Small intestine (tissue), 16 donors: Measurements from ENCODE around the gene DLX3. TPM values are rescaled to one million over a fixed set of nuclear protein-coding genes. Genes with fewer than 3 reads are reported as not detected.
A peak's percentile ranks its signal among the peaks of the same experiment; 100 is the strongest.
"Not testable (repeated sequence)": the region's sequence is repeated elsewhere in the genome, so short reads cannot be mapped to it uniquely, and the experiment has no call there.

Experiments used
- DNase-seq, 2 donors: peaks; one replicate each; pipeline versions ENCODE4 v3.0.0 to v3.0.0-alpha.2; 2013
- FAIRE-seq: peaks from 2 replicates; lab custom pipeline; 2012; peaks lifted over from hg19 to GRCh38; lab: Jason Lieb, UNC
- H3K27ac ChIP-seq, 3 donors: one replicate each; pipeline ENCODE4 v1.5.1; 2013; ENCODE audit warnings: low read length in 2 of 3, mild to moderate bottlenecking in 2 of 3, control low read depth in 1 of 3, inconsistent platforms in 1 of 3, low read depth in 1 of 3, moderate library complexity in 1 of 3
- H3K27me3 ChIP-seq, 3 donors: one replicate each; pipeline ENCODE4 v1.6.1; 2013; ENCODE audit warnings: low read length in 3 of 3, inconsistent platforms in 1 of 3; ENCODE audit not compliant: control insufficient read depth in 3 of 3, insufficient read depth in 3 of 3
- H3K36me3 ChIP-seq, 3 donors: one replicate each; pipeline ENCODE4 v1.6.1; 2013; ENCODE audit warnings: low read length in 3 of 3, inconsistent platforms in 1 of 3, low read depth in 1 of 3, mild to moderate bottlenecking in 1 of 3, moderate library complexity in 1 of 3; ENCODE audit not compliant: control insufficient read depth in 3 of 3, insufficient read depth in 2 of 3
- H3K4me1 ChIP-seq, 3 donors: one replicate each; pipeline ENCODE4 v1.6.1; 2013; ENCODE audit warnings: low read length in 2 of 3, inconsistent platforms in 1 of 3, low read depth in 1 of 3, mild to moderate bottlenecking in 1 of 3, moderate library complexity in 1 of 3; ENCODE audit not compliant: control insufficient read depth in 3 of 3, insufficient read depth in 2 of 3
- H3K4me3 ChIP-seq, 3 donors: one replicate each; pipeline ENCODE4 v1.5.1; 2013; ENCODE audit warnings: low read length in 3 of 3, control low read depth in 1 of 3, inconsistent platforms in 1 of 3, low read depth in 1 of 3, mild to moderate bottlenecking in 1 of 3, moderate library complexity in 1 of 3
- H3K9me3 ChIP-seq, 2 donors: one replicate each; pipeline ENCODE4 v1.6.1; 2013; ENCODE audit warnings: low read depth in 1 of 2, low read length in 1 of 2; ENCODE audit not compliant: control insufficient read depth in 2 of 2, insufficient read depth in 1 of 2
- WGBS, 3 donors: extraction: QIAGEN DNeasy Blood & Tissue Kit; methylation state at CpG; one replicate each; pipeline ENCODE4 v1.1.7; 2013; 5-methylcytosine and 5-hydroxymethylcytosine counted together
- long read RNA-seq, 10 donors: transcript quantifications; one replicate each; lab custom pipeline, GENCODE V29; 2026
- polyA plus RNA-seq, 4 donors: library from polyadenylated mRNA; stranded (reverse) in 3 of 4; unstranded in 1 of 4; fragments of 200-250 nt in 3 of 4; fragments of 120-200 nt in 1 of 4; gene quantifications; one replicate each; pipeline versions ENCODE4 v1.2.1 to v1.2.3, GENCODE V29; 2013
- donor health status: healthy with polysubstance abuse.
- donor health status: control.
- donor health status: control.
- donor health status: Bipolar disorder and iron deficiency.
- donor health status: healthy.

The DLX3 gene
- 1 to 10 TPM in 1 of 4 donors, under 1 TPM in 1, not detected in 2; 0.06 to 1.4 TPM for polyA plus RNA-seq
- long read RNA-seq, donor 1 = 0 reads
- long read RNA-seq, donor 2 = 0 reads
- long read RNA-seq, donor 3 = 0 reads
- long read RNA-seq, donor 4 = 0 reads
- long read RNA-seq, donor 5, partial matches to known transcripts = 0 of 1 reads
- long read RNA-seq, donor 5, other reads (novel, unspliced or antisense) = 0 of 1 reads
- long read RNA-seq, donor 6, partial matches to known transcripts = 0 of 1 reads
- long read RNA-seq, donor 6, other reads (novel, unspliced or antisense) = 0 of 1 reads
- long read RNA-seq, donor 7 = 0 reads
- long read RNA-seq, donor 8, partial matches to known transcripts = 0 of 1 reads
- long read RNA-seq, donor 8, other reads (novel, unspliced or antisense) = 0 of 1 reads
- long read RNA-seq, donor 9 = 0 reads
- long read RNA-seq, donor 10, partial matches to known transcripts = 0 of 2 reads
- long read RNA-seq, donor 10, other reads (novel, unspliced or antisense) = 0 of 2 reads

DNA sequence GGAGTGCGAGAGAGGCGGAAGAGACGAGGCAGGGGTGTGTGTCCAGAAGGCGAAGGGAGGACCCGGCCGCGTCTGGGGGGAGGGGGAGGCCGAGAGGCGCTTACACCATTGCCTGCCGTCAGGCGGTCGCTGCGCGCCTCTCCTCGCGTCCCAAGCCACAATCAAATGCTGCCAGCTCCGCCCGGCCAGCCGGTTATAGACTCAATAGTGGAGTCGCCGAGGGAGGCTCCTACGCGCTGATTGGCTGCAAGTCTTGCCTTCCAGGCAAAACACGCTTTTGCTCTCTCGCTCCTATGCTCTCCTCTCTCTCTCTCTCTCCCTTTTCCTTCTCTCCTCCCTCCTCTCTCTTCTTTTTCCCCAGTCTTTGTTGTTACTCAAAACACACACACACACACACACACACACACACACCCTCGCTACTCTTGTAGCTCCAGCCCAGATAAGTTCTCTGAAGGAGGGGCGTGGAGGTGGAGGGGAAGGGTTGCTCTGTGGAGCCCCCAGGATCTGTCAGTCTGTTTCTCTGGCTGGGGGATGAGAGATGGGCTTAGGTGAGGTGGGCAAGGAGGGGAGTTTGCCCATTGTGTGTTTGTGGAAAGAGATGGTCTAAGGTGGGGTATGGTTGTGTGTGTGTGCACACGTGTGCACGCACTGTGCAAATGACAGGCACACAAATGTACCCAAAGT, at the start of gene DLX3:
Gene DLX3, minus strand, starts transcription at position 170 of the 684 bp plus-strand sequence. CDS start 226 bp downstream, outside the sequence.
- peak; percentile 51 to 72 for DNase-seq
- Histone ChIP-seq H3K36me3 (no peaks in the 10 kb centered on the region), H3K4me3 (no peak within 1 kb of the TSS), H3K9me3 (no peaks in the 10 kb centered on the region), H3K27ac (no peak within 1 kb of the TSS), H3K27me3 (peaks cover 10 to 85% (median 58%) of the 10 kb centered on the region in 3 donors), H3K4me1 (peaks cover 2 to 10% (median 3%) of the 10 kb centered on the region in 3 donors)
- WGBS, 3 donors = 3 to 7% (median 4%) methylated on average over 24 to 29 of the region's 29 CpGs
- no peak for FAIRE-seq

DNA sequence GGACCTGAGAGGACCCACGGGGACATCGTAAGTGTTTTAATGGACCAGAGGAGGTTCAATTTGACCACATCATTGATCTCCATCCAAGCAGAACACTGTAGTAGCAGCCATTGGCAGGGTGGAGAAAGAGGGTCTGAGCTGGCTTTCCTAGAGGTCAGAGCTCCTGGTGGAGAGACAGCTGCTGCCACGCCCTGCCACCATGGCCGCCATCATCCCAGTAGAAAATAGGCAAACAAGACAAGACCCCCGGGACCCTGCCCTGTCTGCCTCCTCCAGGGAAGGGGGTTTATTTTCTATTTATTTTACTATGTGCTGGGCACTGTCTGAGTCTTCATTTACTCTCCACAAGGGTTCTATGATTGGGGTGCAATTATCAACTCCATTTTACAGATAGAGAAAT, 49.5 kb upstream of the DLX3 start:
- no peak overlapping the region for H3K4me3 ChIP-seq
- H3K27me3 ChIP-seq = no peaks in the 10 kb centered on the region
- 90 to 94% (median 92%) methylated on average over 5 of the region's 5 CpGs for WGBS, 3 donors
- FAIRE-seq (no peak), DNase-seq (no peak)
- no peaks in the 10 kb centered on the region for H3K9me3 ChIP-seq
- peaks cover 0 to 5% (median 0%) of the 10 kb centered on the region in 3 donors for H3K4me1 ChIP-seq
- H3K27ac ChIP-seq = no peak overlapping the region
- no peaks in the 10 kb centered on the region for H3K36me3 ChIP-seq

DNA sequence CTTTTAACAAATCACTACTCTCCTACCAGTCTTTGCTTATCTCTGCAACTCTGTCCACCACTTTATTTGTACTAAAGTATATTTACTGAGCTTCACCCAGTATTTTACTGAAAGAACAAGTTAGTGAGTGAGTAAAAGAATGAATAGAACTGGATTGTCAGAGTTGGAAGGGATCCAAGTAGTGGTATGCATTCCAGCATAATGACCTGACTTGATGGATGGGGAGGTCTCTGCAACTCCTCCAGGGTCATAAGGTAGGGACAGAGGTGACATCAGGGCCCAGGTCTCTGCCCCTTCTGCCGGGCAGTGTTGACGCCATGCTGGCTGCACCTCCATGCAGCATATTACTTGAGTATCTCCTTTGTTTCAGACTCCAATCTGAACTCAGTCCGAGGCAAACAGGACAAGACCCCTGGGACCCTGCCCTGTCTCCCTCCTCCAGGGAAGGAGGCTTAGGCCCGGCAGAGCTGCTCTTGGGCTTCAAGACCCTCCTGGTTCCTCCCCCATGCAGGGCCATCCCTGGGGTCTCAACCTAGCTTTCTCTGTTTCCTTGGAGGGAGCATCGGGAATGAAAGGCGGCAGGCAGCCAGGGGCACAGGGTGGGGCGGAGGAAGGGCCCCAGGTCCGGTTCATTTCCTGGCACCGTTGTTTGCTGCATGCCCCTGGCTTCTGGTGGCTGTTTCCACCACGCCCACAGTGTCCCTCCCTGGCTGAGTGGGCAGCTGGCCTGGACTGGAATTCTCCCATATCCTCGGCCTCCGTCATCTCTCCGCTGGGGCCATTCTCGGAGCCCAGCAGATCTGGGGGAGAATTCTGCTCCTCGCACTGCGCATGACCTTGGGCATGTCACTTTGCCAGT, 48.5 kb upstream of the DLX3 start:
- Histone ChIP-seq H3K27me3 (no peaks in the 10 kb centered on the region), H3K36me3 (no peaks in the 10 kb centered on the region), H3K4me1 (peaks cover 0 to 5% (median 0%) of the 10 kb centered on the region in 3 donors), H3K9me3 (no peaks in the 10 kb centered on the region), H3K27ac (no peak overlapping the region), H3K4me3 (no peak overlapping the region)
- no peak for FAIRE-seq
- 72 to 76% (median 72%) methylated on average over 16 of the region's 16 CpGs for WGBS, 3 donors
- no peak for DNase-seq

DNA sequence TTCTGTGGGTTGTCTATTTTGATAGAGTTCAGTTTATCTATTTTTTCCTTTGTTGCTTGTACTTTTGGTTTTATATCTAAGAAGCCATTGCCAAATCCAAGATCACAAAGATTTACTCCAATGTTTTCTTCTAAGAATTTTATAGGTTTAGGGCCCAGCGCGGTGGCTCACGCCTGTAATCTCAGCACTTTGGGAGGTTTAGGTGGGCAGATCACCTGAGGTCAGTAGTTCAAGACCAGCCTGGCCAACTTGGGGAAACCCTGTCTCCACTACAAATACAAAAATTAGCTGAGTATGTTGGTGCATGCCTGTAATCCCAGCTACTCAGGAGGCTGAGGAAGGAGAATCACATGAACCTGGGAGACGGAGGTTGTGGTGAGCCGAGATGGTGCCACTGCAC, 47.2 kb upstream of the DLX3 start:
- no peak overlapping the region for H3K27ac ChIP-seq
- no peaks in the 10 kb centered on the region for H3K9me3 ChIP-seq
- no peak overlapping the region for H3K4me3 ChIP-seq
- peaks cover 0 to 9% (median 0%) of the 10 kb centered on the region in 3 donors for H3K4me1 ChIP-seq
- H3K36me3 ChIP-seq = no peaks in the 10 kb centered on the region
- H3K27me3 ChIP-seq = no peaks in the 10 kb centered on the region
- WGBS, 3 donors = 92 to 98% (median 94%) methylated on average over 5 of the region's 5 CpGs
- DNase-seq = no peak
- FAIRE-seq = no peak

DNA sequence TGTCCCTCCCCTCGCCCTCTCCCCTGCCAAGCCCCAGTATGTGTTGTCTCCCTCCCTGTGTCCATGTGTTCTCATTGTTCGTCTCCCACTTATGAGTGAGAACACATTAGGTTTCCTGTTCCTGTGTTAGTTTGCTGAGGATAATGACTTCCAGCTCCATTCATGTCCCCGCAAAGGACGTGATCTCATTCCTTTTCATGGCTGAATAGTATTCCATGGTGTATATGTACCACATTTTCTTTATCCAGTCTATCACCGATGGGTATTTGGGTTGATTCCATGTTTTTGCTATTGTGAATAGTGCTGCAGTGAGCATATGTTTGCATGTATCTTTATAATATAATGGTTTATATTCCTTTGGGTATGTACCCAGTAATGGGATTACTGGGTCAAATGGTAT, 45.5 kb upstream of the DLX3 start:
- not testable (repeated sequence) for H3K4me3 ChIP-seq, H3K36me3 ChIP-seq, H3K9me3 ChIP-seq, DNase-seq, FAIRE-seq, H3K27me3 ChIP-seq, H3K27ac ChIP-seq
- peaks cover 0 to 26% (median 0%) of the 10 kb centered on the region in 3 donors for H3K4me1 ChIP-seq
- WGBS, 3 donors = 86 to 94% (median 88%) methylated on average over 5 of the region's 5 CpGs

DNA sequence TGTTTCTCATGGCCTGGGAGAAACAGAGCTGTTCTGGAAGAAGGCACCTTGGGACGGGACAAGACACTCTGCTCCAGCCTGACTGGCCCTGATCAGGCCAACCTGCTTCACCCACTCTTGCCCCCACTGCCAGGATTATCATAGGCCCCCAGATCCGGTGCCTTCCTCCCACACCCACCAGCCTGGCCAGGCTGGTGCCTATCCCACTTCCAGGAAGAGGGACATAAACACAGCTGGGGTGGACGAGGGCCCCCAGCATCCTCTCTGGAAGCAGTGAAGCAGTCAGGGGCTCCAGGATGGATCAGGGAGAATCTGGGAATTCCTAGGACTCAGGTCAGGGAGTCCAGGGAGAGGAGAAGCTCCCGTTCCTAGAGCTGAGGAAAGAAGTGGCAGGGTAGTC, 44.0 kb upstream of the DLX3 start:
- Histone ChIP-seq H3K9me3 (no peaks in the 10 kb centered on the region), H3K4me3 (no peak overlapping the region), H3K27ac (no peak overlapping the region), H3K27me3 (no peaks in the 10 kb centered on the region), H3K4me1 (peaks cover 0 to 27% (median 0%) of the 10 kb centered on the region in 3 donors), H3K36me3 (no peaks in the 10 kb centered on the region)
- FAIRE-seq = no peak
- DNase-seq = no peak
- 70 to 85% (median 82%) methylated on average over 4 of the region's 4 CpGs for WGBS, 3 donors

DNA sequence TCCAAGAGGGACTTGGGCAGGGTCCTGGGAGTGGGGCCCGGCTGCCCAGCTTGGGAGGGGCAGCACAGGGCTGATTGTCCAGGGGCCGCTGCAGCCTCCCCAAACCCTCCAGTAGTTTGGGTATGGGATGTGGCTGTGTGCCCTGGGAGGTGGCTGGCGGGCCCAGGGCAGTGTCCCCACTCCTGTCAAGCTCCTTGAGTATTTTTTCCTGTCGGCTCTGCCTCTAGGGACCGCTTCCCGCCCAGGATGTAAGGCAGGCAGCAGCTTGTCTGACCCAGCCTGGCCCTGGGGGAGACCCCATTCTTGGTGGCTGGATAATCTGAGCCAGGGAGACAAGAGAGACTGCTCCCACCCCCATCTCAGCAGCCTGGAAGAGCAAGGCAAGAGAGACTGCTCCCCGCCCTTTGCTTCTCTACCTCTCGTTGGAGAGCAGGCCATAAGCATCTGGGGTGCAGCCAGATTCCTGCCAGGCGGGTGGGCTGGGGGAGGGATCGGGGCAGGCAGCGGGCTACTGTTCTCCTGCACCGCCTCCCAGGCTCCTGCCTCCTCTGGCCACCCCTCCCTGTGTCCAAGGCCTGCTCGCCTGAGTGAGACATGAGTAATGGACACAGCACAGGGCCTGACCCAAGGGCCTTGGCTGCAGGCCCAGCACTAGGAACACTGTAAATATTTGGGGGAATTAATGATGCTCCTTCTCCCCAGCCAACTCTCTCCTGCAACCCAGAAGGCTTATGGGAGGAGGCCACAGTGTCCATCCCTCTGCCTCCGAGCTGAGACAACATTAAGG, 42.5 kb upstream of the DLX3 start:
- FAIRE-seq = no peak
- H3K9me3 ChIP-seq = no peaks in the 10 kb centered on the region
- no peaks in the 10 kb centered on the region for H3K36me3 ChIP-seq
- WGBS, 3 donors = 49 to 56% (median 52%) methylated on average over 12 to 14 of the region's 14 CpGs
- no peaks in the 10 kb centered on the region for H3K27me3 ChIP-seq
- H3K27ac ChIP-seq = peak overlapping the region in 1 of 3 donors; percentile 1
- no peak overlapping the region for H3K4me3 ChIP-seq
- peak in 1 of 2 donors; percentile 43 for DNase-seq
- H3K4me1 ChIP-seq = peaks cover 0 to 27% (median 0%) of the 10 kb centered on the region in 3 donors
